GM13976 (cell line): ENCODE data around the gene PEX5L.
"Not testable (repeated sequence)": the region's sequence is repeated elsewhere in the genome, so short reads cannot be mapped to it uniquely, and the experiment has no call there.

Source experiments
- DNase-seq: peaks from one replicate; pipeline ENCODE4 v3.0.0; 2012; ENCODE audit warnings: low spot score
- CTCF ChIP-seq: IDR thresholded peaks from 2 replicates; pipeline ENCODE4 v1.5.1; 2012; ENCODE audit warnings: borderline replicate concordance, mild to moderate bottlenecking; ENCODE audit not compliant: insufficient read depth; ENCODE audit errors: extremely low read depth, missing control alignments, control extremely low read depth
- in situ Hi-C: fragments of 300-500 bp; cut with MboI; formaldehyde crosslinking; loops from one replicate; pipeline ENCODE4 v1.12.0; 2022; ENCODE audit warnings: low sequenced_read_pairs, mixed read lengths, inconsistent platforms; ENCODE audit not compliant: unreplicated experiment

PEX5L gene

GRCh38 chr3:180070925-180071324 lies 34.2 kb upstream of the PEX5L start:
- in situ Hi-C loops, result no loop called here
- DNase-seq, result no peak
- TF ChIP-seq CTCF, result no peak

- in situ Hi-C loops, result no loop called here
- no peak for TF ChIP-seq CTCF
- DNase-seq, result no peak
These were observed 31.3 kb upstream of the PEX5L start for GRCh38 chr3:180068023-180068422.

GRCh38 chr3:180066598-180066997 lies 29.9 kb upstream of the PEX5L start:
- no peak for DNase-seq
- TF ChIP-seq CTCF, result no peak
- in situ Hi-C loops, result no loop called here

GRCh38 chr3:180063783-180064182 lies 27.0 kb upstream of the PEX5L start:
- TF ChIP-seq CTCF, result no peak
- in situ Hi-C loops, result no loop called here
- DNase-seq, result no peak

GRCh38 chr3:180062771-180063170 lies 26.0 kb upstream of the PEX5L start:
- in situ Hi-C loops, result no loop called here
- TF ChIP-seq CTCF, result no peak

GRCh38 chr3:180059356-180059755 lies 22.6 kb upstream of the PEX5L start:
- no peak for TF ChIP-seq CTCF
- DNase-seq, result no peak
- in situ Hi-C loops, result no loop called here

More at GRCh38 chr3:180062771-180063170, 26.0 kb upstream of the PEX5L start:
- no peak for DNase-seq

GRCh38 chr3:180058238-180058637 lies 21.5 kb upstream of the PEX5L start:
- in situ Hi-C loops, result no loop called here
- DNase-seq, result no peak
- no peak for TF ChIP-seq CTCF

- DNase-seq, in situ Hi-C loops: not testable (repeated sequence)
These were observed 18.9 kb upstream of the PEX5L start for GRCh38 chr3:180055656-180056055.
